ENCODE results near the gene NCAN. TPM values are rescaled to one million over a fixed set of nuclear protein-coding genes. Genes with fewer than 3 reads are reported as not detected.

NCAN gene
- total RNA-seq, 1 donor from 2014 or later, result not detected

Other genes starting within 250 kb of the NCAN start
- gene SUGP2, start 178.4 kb upstream of the NCAN start, total RNA-seq, result 114 and 128 TPM in 2 replicates
- gene ARMC6, start 178.4 kb upstream of the NCAN start, total RNA-seq, result 54.9 and 56.5 TPM in 2 replicates
- gene SLC25A42, start 148.0 kb upstream of the NCAN start, total RNA-seq, result 7.8 and 10.8 TPM in 2 replicates
- 46.0 and 48.9 TPM in 2 replicates for gene TMEM161A, start 73.5 kb upstream of the NCAN start, total RNA-seq
- 1.7 and 2.2 TPM in 2 replicates for gene MEF2B, start 41.7 kb upstream of the NCAN start, total RNA-seq
- 37.8 and 38.6 TPM in 2 replicates for gene BORCS8, start 19.8 kb upstream of the NCAN start, total RNA-seq
- gene RFXANK, start 19.7 kb upstream of the NCAN start, total RNA-seq, result 101 and 103 TPM in 2 replicates
- 50.9 and 52.0 TPM in 2 replicates for gene NR2C2AP, start 8.5 kb upstream of the NCAN start, total RNA-seq
- not detected in 2 replicates for gene TM6SF2, start 61.3 kb downstream of the NCAN start, total RNA-seq
- gene SUGP1, start 108.6 kb downstream of the NCAN start, total RNA-seq, result 76.3 and 79.8 TPM in 2 replicates
- 71.4 and 73.4 TPM in 2 replicates for gene MAU2, start 108.9 kb downstream of the NCAN start, total RNA-seq
- gene GATAD2A, start 193.7 kb downstream of the NCAN start, total RNA-seq, result 139 and 142 TPM in 2 replicates

Measured in activated T-helper 1 cell treated with anti-CD3 and anti-CD28 coated beads, Interleukin-12 subunit alpha, Interleukin-12 subunit beta, Interleukin-2, Interleukin-4 antibody, amounts not matched to agents 30 ng/mL and 10 ng/mL and 1 ng/mL, durations not matched to agents 14 hours and 24 hours and 36 hours (primary cell).